Measurements from ENCODE around the gene GSTM4.

Gene GSTM4

GRCh38 chr1:109634292-109634691 lies 21.6 kb upstream of the GSTM4 start:
- H3K27ac ChIP-seq (ENCODE audit: low read length), result no peak overlapping the region
- no peak overlapping the region for H3K4me3 ChIP-seq (ENCODE audit: low read length)
- peaks cover 6% of the 10 kb centered on the region; the same call in 1 of the 2 replicates for H3K4me1 ChIP-seq (ENCODE audit: insufficient read depth, low read length)
- no peak overlapping the region for H3K9ac ChIP-seq (ENCODE audit: low read depth, low read length)
- H3K27me3 ChIP-seq (ENCODE audit: insufficient read depth, low read length), result no peaks in the 10 kb centered on the region
- peaks cover 19% of the 10 kb centered on the region for H3K36me3 ChIP-seq (ENCODE audit: insufficient read depth, low read depth, low read length)
- H3K9me3 ChIP-seq (ENCODE audit: insufficient read depth, low read depth, low read length), result no peaks in the 10 kb centered on the region

GRCh38 chr1:109634771-109635750 lies 20.8 kb upstream of the GSTM4 start:
- Histone ChIP-seq H3K4me3 (ENCODE audit: low read length) (no peak overlapping the region), H3K4me1 (ENCODE audit: insufficient read depth, low read length) (peaks cover 6% of the 10 kb centered on the region; the same call in 1 of the 2 replicates), H3K9me3 (ENCODE audit: insufficient read depth, low read depth, low read length) (no peaks in the 10 kb centered on the region), H3K9ac (ENCODE audit: low read depth, low read length) (no peak overlapping the region), H3K36me3 (ENCODE audit: insufficient read depth, low read depth, low read length) (peaks cover 13% of the 10 kb centered on the region), H3K27me3 (ENCODE audit: insufficient read depth, low read length) (no peaks in the 10 kb centered on the region), H3K27ac (ENCODE audit: low read length) (no peak overlapping the region)

DNA sequence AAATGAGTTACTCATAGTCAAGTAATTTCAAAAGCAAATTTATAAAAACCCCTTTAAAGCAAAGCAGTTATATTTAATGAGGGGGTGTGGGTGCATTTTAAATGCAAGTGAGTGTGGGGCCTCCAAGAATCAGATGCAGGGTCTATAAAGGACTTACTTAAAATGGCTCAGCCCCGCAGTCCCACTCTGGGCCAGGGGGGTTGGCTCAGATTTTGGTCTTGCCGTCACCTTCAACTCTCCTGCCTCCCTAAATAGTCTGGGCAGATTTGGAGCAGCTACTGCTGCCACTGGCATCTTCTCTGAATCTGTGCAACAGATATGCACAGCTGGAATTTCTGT lies 20.1 kb upstream of the GSTM4 start:
- Histone ChIP-seq H3K9ac (ENCODE audit: low read depth, low read length) (no peak overlapping the region; the same call in 1 of the 2 replicates), H3K4me1 (ENCODE audit: insufficient read depth, low read length) (peaks cover 6% of the 10 kb centered on the region; the same call in 1 of the 2 replicates), H3K4me3 (ENCODE audit: low read length) (no peak overlapping the region), H3K9me3 (ENCODE audit: insufficient read depth, low read depth, low read length) (no peaks in the 10 kb centered on the region), H3K27ac (ENCODE audit: low read length) (no peak overlapping the region), H3K36me3 (ENCODE audit: insufficient read depth, low read depth, low read length) (peaks cover 10% of the 10 kb centered on the region), H3K27me3 (ENCODE audit: insufficient read depth, low read length) (no peaks in the 10 kb centered on the region)

DNA sequence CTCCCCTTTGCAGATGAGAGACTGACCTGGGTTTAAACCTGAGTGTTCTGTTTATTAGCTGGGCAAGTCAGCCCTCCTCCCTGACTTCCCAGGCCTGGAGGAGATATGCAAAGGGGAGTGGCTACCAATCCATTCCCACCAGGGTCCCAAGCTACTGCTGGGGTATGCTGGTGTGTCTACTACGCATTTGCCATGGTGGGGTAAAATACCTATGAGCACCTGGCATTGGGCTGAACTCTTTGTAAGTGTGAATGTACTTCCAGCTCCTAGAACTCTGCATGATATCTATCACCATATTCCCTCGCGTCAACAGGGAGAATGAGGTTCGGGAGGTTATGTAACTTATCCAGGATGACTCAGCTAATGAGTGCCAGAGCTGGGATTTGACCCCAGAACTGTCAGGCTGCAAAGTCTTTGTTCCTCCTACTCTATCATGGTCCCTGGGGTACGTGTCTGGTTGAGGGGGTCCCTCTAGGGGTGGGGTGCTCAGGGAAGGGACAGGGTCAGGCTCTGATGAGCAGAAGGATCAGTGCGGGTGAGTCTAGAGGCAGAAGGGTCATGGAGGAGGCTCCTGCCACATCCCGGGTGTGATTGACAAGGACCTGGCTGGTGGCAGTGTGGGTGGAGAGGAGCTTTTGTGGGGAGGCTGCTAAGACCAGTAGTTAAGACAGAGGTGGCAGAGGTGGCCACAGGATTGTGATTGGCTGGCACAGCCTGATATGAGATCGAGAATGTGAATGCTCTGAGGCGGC lies 19.5 kb upstream of the GSTM4 start:
- no peak overlapping the region for H3K4me3 ChIP-seq (ENCODE audit: low read length)
- peaks cover 6% of the 10 kb centered on the region; the same call in 1 of the 2 replicates for H3K4me1 ChIP-seq (ENCODE audit: insufficient read depth, low read length)
- no peaks in the 10 kb centered on the region for H3K27me3 ChIP-seq (ENCODE audit: insufficient read depth, low read length)
- no peaks in the 10 kb centered on the region for H3K9me3 ChIP-seq (ENCODE audit: insufficient read depth, low read depth, low read length)
- H3K36me3 ChIP-seq (ENCODE audit: insufficient read depth, low read depth, low read length), result peaks cover 4% of the 10 kb centered on the region
- H3K9ac ChIP-seq (ENCODE audit: low read depth, low read length), result peak overlapping the region; percentile 19; the same call in 1 of the 2 replicates
- no peak overlapping the region for H3K27ac ChIP-seq (ENCODE audit: low read length)

DNA sequence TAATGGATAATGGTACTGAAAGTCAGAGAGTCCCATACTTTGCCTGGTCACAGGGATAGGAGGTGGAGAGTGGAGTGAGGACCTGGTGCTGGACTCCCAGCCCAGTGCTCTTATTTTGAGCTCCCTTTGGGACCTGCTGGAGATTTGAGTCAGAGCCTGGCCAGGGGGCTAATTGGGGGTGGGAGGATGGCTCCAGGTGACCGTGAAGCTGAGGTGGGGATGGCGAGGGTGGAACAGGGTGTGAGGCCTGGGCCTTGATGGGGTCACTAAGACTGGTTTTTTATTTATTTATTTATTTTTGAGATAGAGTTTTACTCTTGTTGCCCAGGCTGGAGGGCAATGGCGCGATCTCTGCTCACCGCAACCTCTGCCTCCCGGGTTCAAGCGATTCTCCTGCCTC lies 18.5 kb upstream of the GSTM4 start:
- Histone ChIP-seq H3K4me1 (ENCODE audit: insufficient read depth, low read length) (peaks cover 6% of the 10 kb centered on the region; the same call in 1 of the 2 replicates), H3K27me3 (ENCODE audit: insufficient read depth, low read length) (no peaks in the 10 kb centered on the region), H3K9ac (ENCODE audit: low read depth, low read length) (no peak overlapping the region), H3K9me3 (ENCODE audit: insufficient read depth, low read depth, low read length) (no peaks in the 10 kb centered on the region), H3K27ac (ENCODE audit: low read length) (no peak overlapping the region), H3K4me3 (ENCODE audit: low read length) (no peak overlapping the region), H3K36me3 (ENCODE audit: insufficient read depth, low read depth, low read length) (no peaks in the 10 kb centered on the region)

DNA sequence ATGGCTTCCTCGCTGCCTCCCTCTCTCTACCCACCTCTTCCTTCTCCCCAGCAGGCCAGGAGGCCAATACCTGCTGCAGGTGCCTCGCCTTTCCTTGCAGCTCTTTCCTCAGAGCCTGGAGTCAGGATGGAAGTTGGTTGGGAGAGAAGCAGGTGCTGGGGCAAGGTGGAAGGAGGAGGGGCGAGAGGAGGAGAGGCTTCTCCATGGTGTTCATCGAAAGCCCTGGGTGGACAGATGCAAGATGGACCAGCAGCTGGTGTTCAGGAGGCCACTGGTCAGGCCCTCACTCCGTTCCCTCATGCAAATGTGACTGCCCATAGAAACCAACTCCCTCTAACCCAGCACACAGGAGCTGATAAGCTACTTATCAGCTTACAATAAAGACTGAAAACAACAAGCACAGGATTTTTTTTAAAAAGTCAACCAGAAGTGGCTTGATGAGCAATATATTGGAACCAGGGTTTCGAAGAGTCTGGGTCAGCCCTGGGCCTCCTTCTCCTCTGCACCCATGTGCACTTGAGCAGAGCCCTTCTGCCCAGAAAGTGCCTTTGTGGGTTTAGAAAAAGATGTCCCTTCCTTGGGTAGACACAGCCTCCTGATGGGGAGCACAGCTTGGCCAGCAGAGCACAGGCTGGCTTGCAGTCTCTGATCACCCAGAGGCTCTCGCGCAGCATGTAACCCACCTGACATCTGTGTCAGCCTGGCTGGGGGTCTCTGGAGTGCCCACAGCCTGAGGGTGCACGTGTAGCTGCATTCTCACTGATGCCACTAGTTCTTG lies 16.6 kb upstream of the GSTM4 start:
- H3K27ac ChIP-seq (ENCODE audit: low read length), result no peak overlapping the region
- H3K9me3 ChIP-seq (ENCODE audit: insufficient read depth, low read depth, low read length), result no peaks in the 10 kb centered on the region
- no peaks in the 10 kb centered on the region for H3K36me3 ChIP-seq (ENCODE audit: insufficient read depth, low read depth, low read length)
- no peak overlapping the region for H3K9ac ChIP-seq (ENCODE audit: low read depth, low read length)
- no peak overlapping the region for H3K4me3 ChIP-seq (ENCODE audit: low read length)
- peaks cover 7% of the 10 kb centered on the region; the same call in 1 of the 2 replicates for H3K27me3 ChIP-seq (ENCODE audit: insufficient read depth, low read length)
- H3K4me1 ChIP-seq (ENCODE audit: insufficient read depth, low read length), result peaks cover 6% of the 10 kb centered on the region; the same call in 1 of the 2 replicates

DNA sequence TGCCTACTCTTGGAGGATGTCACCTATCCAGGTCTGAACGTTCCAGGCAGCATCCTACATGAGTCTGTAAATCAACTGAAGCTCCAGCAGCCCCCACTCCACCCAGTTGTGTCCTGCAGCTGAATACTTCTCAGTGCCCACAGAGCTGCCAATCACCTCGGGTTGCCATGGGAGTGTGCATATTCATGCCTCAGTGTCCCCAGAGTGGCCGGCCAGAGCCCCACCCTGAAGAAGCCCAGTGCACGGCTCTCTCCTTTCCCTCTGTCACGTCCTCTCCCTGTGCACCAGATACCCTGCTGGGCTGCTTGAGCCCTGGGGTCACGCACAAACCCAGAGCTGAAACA lies 16.1 kb upstream of the GSTM4 start:
- Histone ChIP-seq H3K36me3 (ENCODE audit: insufficient read depth, low read depth, low read length) (no peaks in the 10 kb centered on the region), H3K9ac (ENCODE audit: low read depth, low read length) (no peak overlapping the region), H3K9me3 (ENCODE audit: insufficient read depth, low read depth, low read length) (no peaks in the 10 kb centered on the region), H3K27me3 (ENCODE audit: insufficient read depth, low read length) (peaks cover 7% of the 10 kb centered on the region; the same call in 1 of the 2 replicates), H3K4me3 (ENCODE audit: low read length) (no peak overlapping the region), H3K4me1 (ENCODE audit: insufficient read depth, low read length) (peaks cover 6% of the 10 kb centered on the region; the same call in 1 of the 2 replicates), H3K27ac (ENCODE audit: low read length) (no peak overlapping the region)

DNA sequence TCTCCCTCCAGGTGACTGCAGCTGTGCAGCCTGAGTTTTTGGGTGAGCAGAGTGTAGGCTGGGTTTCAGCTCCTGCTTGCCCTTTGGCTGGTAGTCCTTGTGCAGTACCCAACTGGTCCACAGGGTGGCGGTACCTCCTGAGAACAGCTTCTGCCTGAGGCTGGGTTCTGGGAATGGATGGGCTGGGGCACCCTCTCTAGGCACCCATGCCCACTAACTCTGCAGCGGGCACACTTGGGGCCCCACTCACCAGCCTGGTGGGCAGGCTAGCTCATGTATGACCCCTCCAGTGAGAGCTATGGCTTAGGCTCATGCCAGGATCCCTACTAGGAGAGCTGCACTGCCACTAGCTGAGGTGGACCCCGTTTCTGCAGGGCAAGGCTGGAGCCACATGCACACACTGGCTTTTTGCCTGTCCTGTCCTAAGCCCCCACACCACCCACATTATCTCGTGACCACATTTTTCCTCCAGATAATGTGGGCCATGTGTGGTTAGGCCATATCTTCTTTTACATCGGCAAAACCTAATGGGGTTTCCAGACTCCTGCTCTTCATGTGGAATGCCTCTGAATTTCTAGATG lies 15.5 kb upstream of the GSTM4 start:
- Histone ChIP-seq H3K4me3 (ENCODE audit: low read length) (no peak overlapping the region), H3K27me3 (ENCODE audit: insufficient read depth, low read length) (peaks cover 7% of the 10 kb centered on the region; the same call in 1 of the 2 replicates), H3K9me3 (ENCODE audit: insufficient read depth, low read depth, low read length) (no peaks in the 10 kb centered on the region), H3K4me1 (ENCODE audit: insufficient read depth, low read length) (peaks cover 6% of the 10 kb centered on the region; the same call in 1 of the 2 replicates), H3K9ac (ENCODE audit: low read depth, low read length) (no peak overlapping the region), H3K36me3 (ENCODE audit: insufficient read depth, low read depth, low read length) (no peaks in the 10 kb centered on the region), H3K27ac (ENCODE audit: low read length) (no peak overlapping the region)

- H3K27ac ChIP-seq (ENCODE audit: low read length), result no peak overlapping the region
- peaks cover 3% of the 10 kb centered on the region; the same call in 1 of the 2 replicates for H3K4me1 ChIP-seq (ENCODE audit: insufficient read depth, low read length)
Measured at GRCh38 chr1:109641078-109641740, 14.7 kb upstream of the GSTM4 start.

DNA sequence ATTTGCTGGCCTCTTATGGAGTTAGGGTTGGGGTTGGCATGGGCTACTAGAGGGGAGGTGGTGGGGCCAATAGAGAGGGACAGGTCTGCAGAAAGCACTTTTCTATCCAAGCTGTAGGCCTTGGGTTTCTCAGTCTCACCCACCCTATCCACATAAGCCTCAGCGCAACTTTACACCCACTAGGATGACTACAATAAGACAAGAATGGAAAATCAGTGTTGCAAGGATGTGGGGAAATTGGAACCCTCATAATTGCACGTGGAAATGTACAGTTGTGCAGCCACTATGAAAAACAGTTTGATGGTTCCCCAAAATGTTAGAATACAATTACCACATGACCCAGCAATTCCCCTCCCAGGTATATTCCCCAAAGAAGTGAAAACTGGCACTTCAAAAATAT lies 14.0 kb upstream of the GSTM4 start:
- Histone ChIP-seq H3K27me3 (ENCODE audit: insufficient read depth, low read length) (peaks cover 7% of the 10 kb centered on the region; the same call in 1 of the 2 replicates), H3K4me1 (ENCODE audit: insufficient read depth, low read length) (no peaks in the 10 kb centered on the region)

More at GRCh38 chr1:109641078-109641740, 14.7 kb upstream of the GSTM4 start:
- Histone ChIP-seq H3K9me3 (ENCODE audit: insufficient read depth, low read depth, low read length) (no peaks in the 10 kb centered on the region), H3K4me3 (ENCODE audit: low read length) (no peak overlapping the region), H3K36me3 (ENCODE audit: insufficient read depth, low read depth, low read length) (no peaks in the 10 kb centered on the region), H3K27me3 (ENCODE audit: insufficient read depth, low read length) (peaks cover 7% of the 10 kb centered on the region; the same call in 1 of the 2 replicates), H3K9ac (ENCODE audit: low read depth, low read length) (no peak overlapping the region)

More for the DNA sequence above, 14.0 kb upstream of the GSTM4 start:
- Histone ChIP-seq H3K27ac (ENCODE audit: low read length) (no peak overlapping the region), H3K9ac (ENCODE audit: low read depth, low read length) (no peak overlapping the region), H3K9me3 (ENCODE audit: insufficient read depth, low read depth, low read length) (no peaks in the 10 kb centered on the region), H3K36me3 (ENCODE audit: insufficient read depth, low read depth, low read length) (no peaks in the 10 kb centered on the region), H3K4me3 (ENCODE audit: low read length) (no peak overlapping the region)

Data from iPS-20b (cell line).